Mesangial cell (primary cell): Measurements from ENCODE around the gene ZDHHC5. TPM values are rescaled to one million over a fixed set of nuclear protein-coding genes. Genes with fewer than 3 reads are reported as not detected.

Source experiments
- total RNA-seq: library from RNA; depleted of rRNA; stranded (reverse); fragments of >200 nt; gene quantifications from 2 replicates; pipeline ENCODE4 v1.2.3, GENCODE V29; 2015

ZDHHC5 gene, protein sequence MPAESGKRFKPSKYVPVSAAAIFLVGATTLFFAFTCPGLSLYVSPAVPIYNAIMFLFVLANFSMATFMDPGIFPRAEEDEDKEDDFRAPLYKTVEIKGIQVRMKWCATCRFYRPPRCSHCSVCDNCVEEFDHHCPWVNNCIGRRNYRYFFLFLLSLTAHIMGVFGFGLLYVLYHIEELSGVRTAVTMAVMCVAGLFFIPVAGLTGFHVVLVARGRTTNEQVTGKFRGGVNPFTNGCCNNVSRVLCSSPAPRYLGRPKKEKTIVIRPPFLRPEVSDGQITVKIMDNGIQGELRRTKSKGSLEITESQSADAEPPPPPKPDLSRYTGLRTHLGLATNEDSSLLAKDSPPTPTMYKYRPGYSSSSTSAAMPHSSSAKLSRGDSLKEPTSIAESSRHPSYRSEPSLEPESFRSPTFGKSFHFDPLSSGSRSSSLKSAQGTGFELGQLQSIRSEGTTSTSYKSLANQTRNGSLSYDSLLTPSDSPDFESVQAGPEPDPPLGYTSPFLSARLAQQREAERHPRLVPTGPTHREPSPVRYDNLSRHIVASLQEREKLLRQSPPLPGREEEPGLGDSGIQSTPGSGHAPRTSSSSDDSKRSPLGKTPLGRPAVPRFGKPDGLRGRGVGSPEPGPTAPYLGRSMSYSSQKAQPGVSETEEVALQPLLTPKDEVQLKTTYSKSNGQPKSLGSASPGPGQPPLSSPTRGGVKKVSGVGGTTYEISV
- total RNA-seq, result 45.6 and 59.2 TPM in 2 replicates

DNA sequence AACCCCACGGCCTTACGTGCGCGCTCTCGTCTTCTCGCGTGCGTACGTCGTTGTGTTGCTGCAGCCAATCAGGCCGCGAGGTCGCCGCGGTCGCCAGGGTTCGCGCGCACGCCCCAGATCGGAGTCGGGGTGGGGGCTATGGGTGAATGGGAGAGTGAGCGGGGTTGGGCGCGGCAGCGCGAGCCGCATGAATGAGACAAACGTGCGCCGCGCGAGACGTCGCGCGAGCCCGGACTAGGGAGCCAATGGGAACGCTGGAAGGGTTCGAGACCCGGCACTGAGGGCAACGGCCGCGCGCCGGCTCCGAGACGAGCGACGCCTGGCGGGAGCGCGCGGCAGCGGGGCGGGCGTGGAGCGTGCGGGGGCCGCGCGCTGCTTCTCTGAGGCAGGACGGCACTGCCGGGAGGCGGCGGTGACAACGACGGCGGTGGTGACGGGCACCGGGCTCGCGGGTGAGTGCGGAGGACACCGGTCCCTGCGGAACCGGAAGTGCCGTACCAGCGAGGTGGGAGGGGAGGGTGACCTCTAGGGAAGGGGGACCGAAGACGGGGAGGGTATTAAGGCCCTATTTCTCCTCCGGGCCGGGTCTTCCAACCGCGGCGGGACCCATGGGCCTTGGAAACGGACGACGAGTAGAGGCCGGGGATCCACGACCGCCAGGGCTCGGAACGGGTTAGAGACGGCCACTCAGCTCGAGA lies at the start of gene ZDHHC5:
Gene ZDHHC5 (plus strand): TSS at position 379 of the 698 bp plus-strand sequence. CDS start 4,977 bp downstream, outside the sequence.

DNA sequence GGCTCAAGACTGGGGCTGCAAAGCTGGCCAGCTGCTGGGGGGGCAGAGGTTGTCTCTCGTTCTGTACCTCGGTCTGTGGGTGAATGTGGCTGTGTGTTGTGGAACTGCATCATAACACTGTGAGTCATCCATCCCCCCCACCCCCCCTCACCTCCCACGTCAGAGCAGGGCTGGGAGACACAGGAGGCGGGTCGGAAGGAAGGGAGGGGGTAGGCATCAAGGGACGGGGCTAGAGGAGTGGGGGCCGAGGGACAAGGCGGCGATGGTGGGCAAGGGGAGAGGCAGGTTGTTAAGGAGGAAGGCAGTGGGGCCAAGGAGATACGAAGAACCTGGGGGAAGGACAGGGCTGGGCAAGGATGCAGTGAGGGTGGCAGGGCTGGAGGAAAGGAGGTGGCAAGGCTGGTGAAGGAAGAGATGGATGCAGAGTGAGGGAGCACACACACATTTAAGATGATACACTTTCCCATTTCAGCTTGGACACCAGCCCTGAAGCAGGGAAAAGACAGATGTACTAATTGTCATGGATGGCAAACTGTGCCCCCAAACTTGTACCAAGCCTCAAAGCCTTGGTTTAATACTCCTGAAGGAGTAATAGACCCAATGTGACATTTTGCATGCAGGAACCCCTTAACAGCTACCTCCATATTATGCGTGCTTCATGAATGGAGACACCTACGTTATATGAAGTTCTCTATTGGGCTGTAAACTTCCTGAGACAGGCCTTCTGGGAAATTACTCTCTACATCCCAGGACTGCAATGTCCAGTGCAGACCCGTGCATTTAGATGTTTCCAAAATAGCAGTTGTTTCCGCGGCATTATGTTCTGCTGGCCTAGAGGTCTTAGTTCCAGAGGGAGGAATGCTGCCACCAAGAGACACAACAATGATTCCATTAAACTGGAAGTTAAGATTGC lies 17.8 kb upstream of the ZDHHC5 start, which contains the start of gene YPEL4:
Gene YPEL4 (minus strand): TSS at position 87 of the 913 bp plus-strand sequence. CDS start 2,805 bp downstream, outside the sequence.

DNA sequence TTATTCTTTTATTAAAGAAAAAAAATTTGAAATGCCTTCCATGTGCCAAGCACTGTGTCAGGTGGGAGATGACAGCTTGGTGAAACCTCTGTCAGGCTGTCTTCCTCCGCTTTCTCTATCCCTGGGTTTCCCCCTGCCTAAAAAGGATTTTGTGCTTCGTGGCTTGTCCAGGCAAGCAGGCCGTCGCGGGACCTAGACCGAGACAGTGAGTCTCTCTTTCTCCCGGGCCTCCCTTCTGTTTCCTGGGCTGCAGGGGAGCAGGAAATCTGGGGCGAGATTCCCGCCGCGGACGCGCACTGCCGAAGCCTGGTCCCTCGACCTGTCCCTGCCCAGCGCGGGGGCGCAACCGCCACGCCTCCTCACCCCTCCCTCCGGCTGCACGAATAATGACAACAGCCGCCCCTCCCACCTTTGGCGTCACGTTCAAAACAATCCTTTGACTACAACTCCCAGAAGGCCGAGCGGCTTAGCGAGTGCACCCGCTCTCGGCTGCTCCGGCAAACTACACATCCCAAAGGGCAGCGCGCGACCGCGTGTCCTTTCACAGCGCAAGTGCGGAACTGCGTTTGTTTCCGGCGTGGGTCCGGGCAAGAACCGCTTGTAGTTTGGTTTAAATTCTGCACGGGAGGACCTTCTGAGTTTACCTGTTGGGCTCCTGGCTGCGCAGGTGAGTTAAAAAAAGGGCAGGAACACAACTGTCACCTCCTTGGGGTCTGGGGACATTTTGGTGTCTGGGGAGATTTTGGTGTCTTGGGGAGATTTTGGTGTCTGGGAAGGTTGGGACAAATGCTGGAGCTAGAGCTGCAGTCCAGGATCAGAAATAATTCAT lies 10.5 kb upstream of the ZDHHC5 start, which contains the start of gene CLP1:
Gene CLP1 (plus strand): TSS at position 569 of the 829 bp plus-strand sequence. CDS start 1,715 bp downstream, outside the sequence.

DNA sequence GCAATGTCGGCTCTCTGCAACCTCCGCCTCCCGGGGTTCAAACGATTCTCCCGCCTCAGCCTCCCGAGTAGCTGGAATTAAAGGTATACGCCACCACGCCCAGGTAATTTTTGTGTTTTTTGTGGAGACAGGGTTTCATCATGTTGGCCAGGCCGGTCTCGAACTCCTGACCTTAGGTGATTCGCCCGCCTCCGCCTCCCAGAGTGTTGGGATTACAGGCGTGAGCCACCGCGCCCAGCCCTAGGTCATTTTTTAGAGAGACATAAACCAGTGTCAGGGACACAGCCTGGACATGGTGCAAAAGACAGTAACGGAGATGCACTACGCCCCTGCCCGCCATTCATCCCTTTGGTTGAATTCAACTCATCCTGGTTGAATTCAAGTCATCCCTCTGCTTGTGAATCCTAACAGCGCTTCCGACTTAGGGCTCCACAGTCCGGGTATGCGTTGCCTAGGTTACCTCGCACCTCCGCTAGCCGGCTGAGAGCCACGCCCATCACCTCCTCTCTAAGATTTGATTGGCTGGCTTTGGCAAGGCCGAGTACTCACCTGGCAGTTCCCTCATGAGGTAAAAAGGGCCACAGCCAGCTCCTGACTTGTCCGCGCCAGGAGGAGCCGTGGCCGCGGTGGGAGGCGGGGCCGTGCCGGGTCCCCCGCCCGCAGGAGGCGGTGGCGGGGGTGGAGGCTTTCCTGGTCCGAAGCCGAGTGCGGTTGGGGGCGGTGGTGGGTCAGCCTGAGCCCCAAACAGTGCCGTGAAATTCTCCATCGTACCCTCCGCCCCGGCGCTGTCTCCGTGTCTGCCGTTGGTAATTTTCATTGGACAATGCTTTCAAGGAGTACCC lies 43.7 kb downstream of the ZDHHC5 start, which contains the start of gene MED19:
Gene MED19 (minus strand): TSS at position 802 of the 842 bp plus-strand sequence. CDS start 36 bp downstream, at position 766.

DNA sequence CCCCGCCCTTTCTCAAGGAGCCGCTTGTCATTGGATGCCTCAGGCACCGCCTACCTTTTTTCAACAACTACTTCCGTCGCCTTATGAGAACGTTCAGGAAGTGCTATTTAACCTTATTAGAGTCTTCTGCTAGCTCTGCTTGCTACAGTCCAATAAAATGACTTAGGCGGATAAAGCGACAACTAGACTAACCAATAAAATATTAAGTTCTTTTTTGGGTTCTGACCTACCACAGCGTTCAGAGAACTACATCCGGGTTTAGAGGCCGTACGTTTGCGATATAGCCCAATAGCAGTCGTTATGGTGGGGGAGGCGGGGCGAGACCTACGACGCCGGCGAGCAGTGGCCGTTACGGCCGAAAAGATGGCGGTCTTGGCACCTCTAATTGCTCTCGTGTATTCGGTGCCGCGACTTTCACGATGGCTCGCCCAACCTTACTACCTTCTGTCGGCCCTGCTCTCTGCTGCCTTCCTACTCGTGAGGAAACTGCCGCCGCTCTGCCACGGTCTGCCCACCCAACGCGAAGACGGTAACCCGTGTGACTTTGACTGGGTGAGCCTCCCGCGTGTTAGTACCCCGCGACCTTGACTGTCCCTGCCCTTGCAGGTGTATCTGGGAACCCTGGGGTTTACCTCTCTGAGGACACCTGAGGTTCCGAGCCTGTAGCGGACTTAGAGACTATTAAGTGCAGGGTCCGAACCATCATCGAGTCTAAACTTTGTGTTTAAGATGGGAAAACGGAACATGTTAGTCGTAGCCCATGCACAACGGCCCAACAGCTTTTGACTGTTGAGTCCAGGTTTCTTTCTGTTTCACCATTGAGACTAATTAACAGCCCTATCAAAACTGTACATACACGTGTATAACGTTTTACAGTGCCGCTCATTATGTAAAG lies 44.6 kb downstream of the ZDHHC5 start, which contains the start of gene TMX2:
Gene TMX2 (plus strand): TSS at position 338 of the 895 bp plus-strand sequence. CDS start 26 bp downstream, at position 364.

DNA sequence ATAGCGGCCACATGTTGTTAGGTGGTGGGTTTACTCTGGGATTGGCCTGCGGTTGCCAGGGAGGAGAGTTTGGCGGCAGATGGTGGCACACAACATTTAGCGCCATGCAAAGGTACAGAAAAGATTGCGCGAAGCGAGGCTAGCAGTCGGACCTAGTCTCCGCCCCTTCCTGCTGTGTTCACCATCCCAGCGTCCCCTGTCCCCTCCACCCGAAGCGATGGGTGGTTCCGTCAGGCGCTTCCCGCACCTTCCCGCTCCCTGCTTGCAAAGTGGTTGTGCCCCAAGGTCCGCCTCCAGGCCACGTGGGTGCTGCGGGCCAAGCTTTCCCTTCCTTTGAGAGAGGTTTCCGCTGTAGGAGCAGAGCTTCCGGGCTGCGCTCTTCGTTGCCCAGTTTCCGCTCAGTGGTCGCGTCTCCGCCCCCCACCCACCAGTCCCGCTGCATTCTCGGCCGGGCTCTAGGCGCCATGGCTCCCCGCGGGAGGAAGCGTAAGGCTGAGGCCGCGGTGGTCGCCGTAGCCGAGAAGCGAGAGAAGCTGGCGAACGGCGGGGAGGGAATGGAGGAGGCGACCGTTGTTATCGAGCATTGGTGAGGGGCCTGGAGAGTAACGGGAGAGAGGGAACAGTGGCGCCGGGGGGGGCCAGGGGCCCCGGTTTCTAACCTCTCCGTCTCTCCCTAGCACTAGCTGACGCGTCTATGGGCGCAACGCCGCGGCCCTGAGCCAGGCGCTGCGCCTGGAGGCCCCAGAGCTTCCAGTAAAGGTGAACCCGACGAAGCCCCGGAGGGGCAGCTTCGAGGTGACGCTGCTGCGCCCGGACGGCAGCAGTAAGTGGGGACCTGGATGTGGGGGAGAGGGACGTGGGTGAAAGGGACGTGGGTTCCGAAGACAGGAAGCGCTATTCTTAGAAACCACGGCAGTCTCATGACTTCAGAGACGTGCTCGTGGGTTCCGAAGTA lies 73.5 kb downstream of the ZDHHC5 start, which contains the start of gene SELENOH:
Gene SELENOH (plus strand): TSS at position 360 of the 955 bp plus-strand sequence. CDS start 105 bp downstream, at position 465.

Other genes with a start within 250 kb of the ZDHHC5 start
- 15.7 and 44.2 TPM in 2 replicates for gene SLC43A3, start 241.0 kb upstream of the ZDHHC5 start, total RNA-seq
- 0.16 and 4.4 TPM in 2 replicates for gene RTN4RL2, start 207.6 kb upstream of the ZDHHC5 start, total RNA-seq
- 9.8 and 12.4 TPM in 2 replicates for gene SLC43A1, start 152.4 kb upstream of the ZDHHC5 start, total RNA-seq
- 37.6 and 71.2 TPM in 2 replicates for gene TIMM10, start 137.4 kb upstream of the ZDHHC5 start, total RNA-seq
- not detected in 2 replicates for gene SMTNL1, start 130.5 kb upstream of the ZDHHC5 start, total RNA-seq
- 11.9 and 50.8 TPM in 2 replicates for gene UBE2L6, start 100.4 kb upstream of the ZDHHC5 start, total RNA-seq
- gene SERPING1, start 70.4 kb upstream of the ZDHHC5 start, total RNA-seq, result 5.1 and 28.6 TPM in 2 replicates
- 0.38 TPM in 1 of 2 replicates, not detected in the other for gene YPEL4, start 18.2 kb upstream of the ZDHHC5 start, total RNA-seq
- 13.6 and 14.7 TPM in 2 replicates for gene CLP1, start 10.4 kb upstream of the ZDHHC5 start, total RNA-seq
- gene MED19, start 44.1 kb downstream of the ZDHHC5 start, total RNA-seq, result 33.6 and 36.5 TPM in 2 replicates
- 54.0 and 69.1 TPM in 2 replicates for gene TMX2, start 44.5 kb downstream of the ZDHHC5 start, total RNA-seq
- 141 and 172 TPM in 2 replicates for gene SELENOH, start 73.4 kb downstream of the ZDHHC5 start, total RNA-seq
- not detected in 2 replicates for gene BTBD18, start 83.7 kb downstream of the ZDHHC5 start, total RNA-seq
- 76.8 and 97.1 TPM in 2 replicates for gene CTNND1, start 93.7 kb downstream of the ZDHHC5 start, total RNA-seq